MM.1S (cell line): ENCODE results near the gene CPXM2.

Experiments
- DNase-seq: peaks from one replicate; pipeline ENCODE4 v3.0.0-alpha.2; 2015
- H2AFZ ChIP-seq: fragments of 300-600 bp; sonication (generic); 2 replicates; pipeline ENCODE4 v1.6.0; 2016; ENCODE audit warnings: antibody characterized with exemption, low read length
- H3F3A ChIP-seq: fragments of 300-600 bp; sonication (generic); 2 replicates; pipeline ENCODE4 v1.6.1; 2016; ENCODE audit warnings: mild to moderate bottlenecking, antibody characterized with exemption, low read length, moderate library complexity, mixed read lengths; ENCODE audit not compliant: insufficient read depth
- H3K27ac ChIP-seq: fragments of 300-600 bp; sonication (generic); 2 replicates; pipeline ENCODE4 v1.5.1; 2016; ENCODE audit warnings: mild to moderate bottlenecking, low read length
- H3K27me3 ChIP-seq: fragments of 300-600 bp; sonication (generic); replicated peaks from 2 replicates; pipeline ENCODE4 v1.6.0; 2016; ENCODE audit warnings: low read length; ENCODE audit not compliant: insufficient read depth
- H3K36me3 ChIP-seq: fragments of 300-600 bp; sonication (generic); replicated peaks from 2 replicates; pipeline ENCODE4 v1.6.1; 2016; ENCODE audit warnings: mild to moderate bottlenecking, low read length, mixed read lengths; ENCODE audit not compliant: insufficient read depth
- H3K4me1 ChIP-seq: fragments of 300-600 bp; sonication (generic); 2 replicates; pipeline ENCODE4 v1.6.1; 2016; ENCODE audit warnings: low read length, mixed read lengths
- H3K4me2 ChIP-seq: fragments of 300-600 bp; sonication (generic); 2 replicates; pipeline ENCODE4 v1.6.0; 2016; ENCODE audit warnings: low read depth, low read length
- H3K4me3 ChIP-seq: fragments of 300-600 bp; sonication (generic); 2 replicates; pipeline ENCODE4 v1.5.1; 2016; ENCODE audit warnings: low read length, mixed read lengths
- H3K79me2 ChIP-seq: fragments of 300-600 bp; sonication (generic); 2 replicates; pipeline ENCODE4 v1.6.1; 2016; ENCODE audit warnings: mixed run types, low read length, mixed read lengths
- H3K9ac ChIP-seq: fragments of 300-600 bp; sonication (generic); 2 replicates; pipeline ENCODE4 v1.6.1; 2016; ENCODE audit warnings: low read length, mixed read lengths
- H3K9me2 ChIP-seq: fragments of 300-600 bp; sonication (generic); replicated peaks from 2 replicates; pipeline ENCODE4 v1.6.1; 2016; ENCODE audit warnings: mild to moderate bottlenecking, low read length, mixed read lengths; ENCODE audit not compliant: insufficient read depth
- H3K9me3 ChIP-seq: fragments of 300-600 bp; sonication (generic); replicated peaks from 2 replicates; pipeline ENCODE4 v1.6.1; 2016; ENCODE audit warnings: mild to moderate bottlenecking, low read length, mixed read lengths; ENCODE audit not compliant: insufficient read depth
- H4K20me1 ChIP-seq: fragments of 300-600 bp; sonication (generic); 2 replicates; pipeline ENCODE4 v1.6.1; 2016; ENCODE audit warnings: mild to moderate bottlenecking, low read length, moderate library complexity, mixed read lengths; ENCODE audit not compliant: insufficient read depth
- EZH2 ChIP-seq: fragments of 300-600 bp; sonication (generic); optimal IDR thresholded peaks from 2 replicates; pipeline ENCODE3; 2017; ENCODE audit warnings: low read depth, mild to moderate bottlenecking, antibody characterized with exemption, low read length, mixed read lengths
- EZH2phosphoT487 ChIP-seq: fragments of 300-600 bp; sonication (generic); IDR thresholded peaks from 2 replicates; pipeline ENCODE4 v1.6.1; 2018; ENCODE audit warnings: antibody characterized with exemption, low read length
- TF ChIP-seq, protein P1 (sequence below): fragments of 300-600 bp; sonication (generic); IDR thresholded peaks from 2 replicates; pipeline ENCODE4 v1.5.1; 2016; ENCODE audit warnings: antibody characterized with exemption, low read length, mixed read lengths

CPXM2 gene

DNA sequence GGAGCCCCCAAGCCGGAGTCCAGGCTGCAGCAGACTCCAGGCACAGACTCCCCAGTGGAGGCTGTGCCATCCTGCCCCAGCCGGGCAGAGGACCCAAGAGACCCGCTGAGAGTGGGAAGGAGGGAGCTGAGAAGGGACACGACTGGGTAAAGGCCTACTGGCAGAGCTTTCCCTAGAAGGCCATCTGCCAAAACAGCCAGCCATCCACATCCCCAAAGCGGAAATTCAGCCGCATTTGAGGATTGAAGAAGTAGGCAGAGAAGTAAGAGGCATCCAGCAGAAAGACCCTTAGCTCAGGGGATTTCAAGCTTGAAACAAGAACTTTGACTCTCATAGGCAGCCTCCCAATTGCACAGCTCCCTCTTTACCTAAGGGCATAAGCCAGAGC lies 857 bp downstream of the CPXM2 start:
- H3K9me3 ChIP-seq = no peaks in the 10 kb centered on the region
- H3K9ac ChIP-seq = no peak overlapping the region
- no peaks in the 10 kb centered on the region for H4K20me1 ChIP-seq
- H3F3A ChIP-seq = no peaks in the 10 kb centered on the region
- no peaks in the 10 kb centered on the region for H3K36me3 ChIP-seq
- no peak overlapping the region for H3K4me3 ChIP-seq
- H3K79me2 ChIP-seq = no peaks in the 10 kb centered on the region
- no peak overlapping the region for H2AFZ ChIP-seq
- DNase-seq = no peak
- no peak for TF ChIP-seq EZH2phosphoT487
- TF ChIP-seq, protein P1, sequence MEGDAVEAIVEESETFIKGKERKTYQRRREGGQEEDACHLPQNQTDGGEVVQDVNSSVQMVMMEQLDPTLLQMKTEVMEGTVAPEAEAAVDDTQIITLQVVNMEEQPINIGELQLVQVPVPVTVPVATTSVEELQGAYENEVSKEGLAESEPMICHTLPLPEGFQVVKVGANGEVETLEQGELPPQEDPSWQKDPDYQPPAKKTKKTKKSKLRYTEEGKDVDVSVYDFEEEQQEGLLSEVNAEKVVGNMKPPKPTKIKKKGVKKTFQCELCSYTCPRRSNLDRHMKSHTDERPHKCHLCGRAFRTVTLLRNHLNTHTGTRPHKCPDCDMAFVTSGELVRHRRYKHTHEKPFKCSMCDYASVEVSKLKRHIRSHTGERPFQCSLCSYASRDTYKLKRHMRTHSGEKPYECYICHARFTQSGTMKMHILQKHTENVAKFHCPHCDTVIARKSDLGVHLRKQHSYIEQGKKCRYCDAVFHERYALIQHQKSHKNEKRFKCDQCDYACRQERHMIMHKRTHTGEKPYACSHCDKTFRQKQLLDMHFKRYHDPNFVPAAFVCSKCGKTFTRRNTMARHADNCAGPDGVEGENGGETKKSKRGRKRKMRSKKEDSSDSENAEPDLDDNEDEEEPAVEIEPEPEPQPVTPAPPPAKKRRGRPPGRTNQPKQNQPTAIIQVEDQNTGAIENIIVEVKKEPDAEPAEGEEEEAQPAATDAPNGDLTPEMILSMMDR = no peak
- no peak for TF ChIP-seq EZH2
- H3K27ac ChIP-seq = no peak overlapping the region
- no peaks in the 10 kb centered on the region for H3K4me1 ChIP-seq
- H3K27me3 ChIP-seq = no peaks in the 10 kb centered on the region; the same call in 1 of the 2 replicates
- H3K4me2 ChIP-seq = no peak overlapping the region
- no peaks in the 10 kb centered on the region for H3K9me2 ChIP-seq

DNA sequence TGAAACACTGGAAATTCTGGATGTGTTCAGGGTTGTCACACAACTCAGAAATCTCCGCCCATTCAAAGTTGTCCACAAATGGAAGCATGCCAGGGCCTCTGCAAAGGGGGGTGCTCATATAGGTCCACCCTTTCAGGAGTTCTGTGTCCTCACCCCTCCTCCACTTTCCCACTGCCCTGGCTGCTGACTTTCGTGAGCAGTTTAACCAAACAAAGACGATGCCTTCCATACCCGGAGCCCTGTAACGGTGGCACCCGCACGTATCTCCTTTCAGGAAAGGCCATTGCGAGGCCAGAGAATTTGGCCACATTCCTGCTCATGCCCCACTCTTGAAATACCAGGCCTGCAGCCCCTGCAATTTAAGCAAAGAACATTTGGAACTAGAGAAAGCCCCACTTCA lies 1.4 kb downstream of the CPXM2 start:
- Histone ChIP-seq H3K27me3 (no peaks in the 10 kb centered on the region; the same call in 1 of the 2 replicates), H2AFZ (no peak overlapping the region), H3K4me3 (no peak overlapping the region), H4K20me1 (no peaks in the 10 kb centered on the region), H3K4me2 (no peak overlapping the region), H3K79me2 (no peaks in the 10 kb centered on the region), H3K36me3 (no peaks in the 10 kb centered on the region), H3K27ac (no peak overlapping the region), H3K9ac (no peak overlapping the region), H3F3A (no peaks in the 10 kb centered on the region), H3K9me3 (no peaks in the 10 kb centered on the region), H3K9me2 (no peaks in the 10 kb centered on the region), H3K4me1 (no peaks in the 10 kb centered on the region)
- no peak for DNase-seq
- TF ChIP-seq EZH2phosphoT487 (no peak), EZH2 (no peak)
- TF ChIP-seq, protein P1 = no peak

DNA sequence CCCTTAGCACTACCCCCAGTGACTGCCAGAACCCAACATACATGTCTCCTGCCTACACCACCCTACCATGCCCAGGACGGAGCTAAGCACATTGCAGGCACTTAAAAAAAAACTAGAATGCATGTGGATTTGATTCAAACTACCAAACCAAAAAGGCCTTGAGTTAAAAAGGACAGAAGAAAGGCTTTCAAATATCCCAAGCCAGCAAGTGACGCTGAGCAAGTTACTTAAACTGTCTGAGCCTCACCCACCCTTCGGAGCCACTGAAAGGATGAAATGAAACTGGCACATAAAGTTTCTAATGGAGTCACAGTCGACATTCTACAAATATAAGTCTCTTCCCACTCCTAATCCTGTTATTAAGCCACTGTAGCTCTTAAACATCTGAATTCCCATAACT lies 1.8 kb downstream of the CPXM2 start:
- Histone ChIP-seq H3F3A (no peaks in the 10 kb centered on the region), H3K9me3 (no peaks in the 10 kb centered on the region), H3K4me2 (no peak overlapping the region), H4K20me1 (no peaks in the 10 kb centered on the region), H3K9me2 (no peaks in the 10 kb centered on the region), H3K4me3 (no peak overlapping the region), H3K79me2 (no peaks in the 10 kb centered on the region), H3K9ac (no peak overlapping the region), H3K36me3 (no peaks in the 10 kb centered on the region), H3K27me3 (no peaks in the 10 kb centered on the region; the same call in 1 of the 2 replicates), H3K4me1 (no peaks in the 10 kb centered on the region), H3K27ac (no peak overlapping the region), H2AFZ (no peak overlapping the region)
- TF ChIP-seq EZH2phosphoT487 (no peak), EZH2 (no peak)
- TF ChIP-seq, protein P1 = no peak
- DNase-seq = no peak

DNA sequence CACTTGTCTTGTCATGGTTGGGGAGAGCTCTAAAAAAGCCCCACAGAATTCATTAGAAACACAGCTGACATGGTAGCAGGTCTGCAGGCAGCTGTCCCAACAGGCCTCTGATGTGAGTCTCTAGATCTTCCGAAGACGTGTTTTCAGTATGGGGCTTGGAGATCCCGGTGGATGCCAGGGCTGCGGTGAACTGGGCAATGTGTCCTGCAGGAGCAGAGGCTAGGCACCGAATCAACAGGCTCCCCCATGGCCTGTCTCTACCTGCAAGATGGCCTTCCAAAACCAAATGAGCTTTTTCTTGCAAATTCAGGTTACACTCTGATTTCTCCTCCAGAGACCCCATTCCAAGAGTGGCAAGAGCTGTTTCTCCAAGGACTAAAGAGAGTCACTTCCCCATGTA lies 2.9 kb downstream of the CPXM2 start:
- H3K27me3 ChIP-seq = no peaks in the 10 kb centered on the region
- no peak for DNase-seq
- H2AFZ ChIP-seq = no peak overlapping the region
- no peak overlapping the region for H3K9ac ChIP-seq
- no peaks in the 10 kb centered on the region for H3K79me2 ChIP-seq
- H3K9me2 ChIP-seq = no peaks in the 10 kb centered on the region
- no peak for TF ChIP-seq EZH2phosphoT487
- TF ChIP-seq EZH2 = no peak
- TF ChIP-seq, protein P1 = no peak
- H3K36me3 ChIP-seq = no peaks in the 10 kb centered on the region
- no peak overlapping the region for H3K4me2 ChIP-seq
- no peaks in the 10 kb centered on the region for H4K20me1 ChIP-seq
- no peaks in the 10 kb centered on the region for H3K4me1 ChIP-seq
- no peaks in the 10 kb centered on the region for H3K9me3 ChIP-seq
- no peak overlapping the region for H3K27ac ChIP-seq
- H3K4me3 ChIP-seq = no peak overlapping the region
- H3F3A ChIP-seq = no peaks in the 10 kb centered on the region
